ENCODE data around the gene DYNC2I2. TPM values are rescaled to one million over a fixed set of nuclear protein-coding genes. Genes with fewer than 3 reads are reported as not detected.
"Not testable (repeated sequence)": the region's sequence is repeated elsewhere in the genome, so short reads cannot be mapped to it uniquely, and the experiment has no call there.

The DYNC2I2 gene
- total RNA-seq, 1 donor from 2014 or later: 29.6 TPM

GRCh38 chr9:128688501-128689292, 32.0 kb upstream of the DYNC2I2 start, which contains the start of gene SET:
Gene SET, plus strand, starts transcription at chr9:128689222. Its CDS starts 361 bp downstream, at chr9:128689583.
- intact Hi-C loops (cut with DNase I): loop anchor here (2.0 kb wide), 3 partner anchors 14 to 54 kb away; partner anchors contain the start of genes DYNC2I2 and PKN3
- peak; percentile 96 for DNase-seq (ENCODE audit: low spot score)

GRCh38 chr9:128687453-128687852, 30.8 kb upstream of the DYNC2I2 start:
- no peak for DNase-seq (ENCODE audit: low spot score)
- intact Hi-C loops (cut with DNase I): no loop called here

- no peak for DNase-seq (ENCODE audit: low spot score)
- intact Hi-C loops (cut with DNase I): no loop called here
Measured at GRCh38 chr9:128685636-128686489, 29.2 kb upstream of the DYNC2I2 start.

- DNase-seq (ENCODE audit: low spot score): peak; percentile 92
- intact Hi-C loops (cut with DNase I): no loop called here
Measured at GRCh38 chr9:128684325-128685199, 27.9 kb upstream of the DYNC2I2 start.

GRCh38 chr9:128684065-128684324, 27.3 kb upstream of the DYNC2I2 start:
- no peak for DNase-seq (ENCODE audit: low spot score)
- intact Hi-C loops (cut with DNase I): no loop called here

GRCh38 chr9:128683340-128684064, 26.9 kb upstream of the DYNC2I2 start:
- no peak for DNase-seq (ENCODE audit: low spot score)
- intact Hi-C loops (cut with DNase I): no loop called here

GRCh38 chr9:128677794-128678193, 21.1 kb upstream of the DYNC2I2 start:
- intact Hi-C loops (cut with DNase I): no loop called here
- DNase-seq (ENCODE audit: low spot score): no peak

- intact Hi-C loops (cut with DNase I): no loop called here
- DNase-seq (ENCODE audit: low spot score): no peak
Measured at GRCh38 chr9:128675382-128675781, 18.7 kb upstream of the DYNC2I2 start.

GRCh38 chr9:128669786-128670185, 13.1 kb upstream of the DYNC2I2 start:
- DNase-seq (ENCODE audit: low spot score): no peak
- intact Hi-C loops (cut with DNase I): no loop called here

GRCh38 chr9:128666481-128666941, 9.9 kb upstream of the DYNC2I2 start:
- intact Hi-C loops (cut with DNase I); DNase-seq (ENCODE audit: low spot score): not testable (repeated sequence)

GRCh38 chr9:128657796-128658195, 1.1 kb upstream of the DYNC2I2 start:
- DNase-seq (ENCODE audit: low spot score): no peak
- intact Hi-C loops (cut with DNase I): loop anchor here (2.0 kb wide), 1 partner anchor 31 kb away; the partner anchor contains the start of gene SET

GRCh38 chr9:128657344-128657704, 677 bp upstream of the DYNC2I2 start:
- no peak for DNase-seq (ENCODE audit: low spot score)
- intact Hi-C loops (cut with DNase I): loop anchor here (2.0 kb wide), 1 partner anchor 31 kb away; the partner anchor contains the start of gene SET

- intact Hi-C loops (cut with DNase I): no loop called here
- DNase-seq (ENCODE audit: low spot score): no peak
Measured at GRCh38 chr9:128654481-128654880, 2.2 kb downstream of the DYNC2I2 start.

GRCh38 chr9:128653908-128654307, 2.7 kb downstream of the DYNC2I2 start:
- no peak for DNase-seq (ENCODE audit: low spot score)
- intact Hi-C loops (cut with DNase I): no loop called here

GRCh38 chr9:128651798-128652197, 4.8 kb downstream of the DYNC2I2 start:
- intact Hi-C loops (cut with DNase I): no loop called here
- DNase-seq (ENCODE audit: low spot score): no peak

- DNase-seq (ENCODE audit: low spot score); intact Hi-C loops (cut with DNase I): not testable (repeated sequence)
Measured at GRCh38 chr9:128648206-128648605, 8.4 kb downstream of the DYNC2I2 start.

GRCh38 chr9:128643519-128644300, 12.9 kb downstream of the DYNC2I2 start:
- DNase-seq (ENCODE audit: low spot score): no peak
- intact Hi-C loops (cut with DNase I): no loop called here

GRCh38 chr9:128642675-128643245, 13.9 kb downstream of the DYNC2I2 start:
- no peak for DNase-seq (ENCODE audit: low spot score)

More at GRCh38 chr9:128642675-128643245, 13.9 kb downstream of the DYNC2I2 start:
- intact Hi-C loops (cut with DNase I): no loop called here

Measured in cardiac septum (tissue), 1 donor.